ENCODE data around the gene DARS2. TPM values are rescaled to one million over a fixed set of nuclear protein-coding genes. Genes with fewer than 3 reads are reported as not detected.

Gene DARS2
- total RNA-seq, 1 experiment from 2014 or later = 18.3 TPM

- intact Hi-C loops (cut with micrococcal nuclease; ENCODE audit: unreplicated experiment) = no loop called here
- ChIA-PET CTCF (no interaction called here), POLR2A (ENCODE audit: unreplicated experiment) (no interaction called here)
- BruUV-seq (replicated peaks) = no TSS peak
- peaks cover 19% of the 10 kb centered on the region for H3K4me1 ChIP-seq (replicated peaks; ENCODE audit: insufficient read depth)
- no peaks in the 10 kb centered on the region for H3K9me3 ChIP-seq (ENCODE audit: insufficient read depth, low read depth)
- no peaks in the 10 kb centered on the region for H3K9me2 ChIP-seq (ENCODE audit: insufficient read depth)
- TF ChIP-seq CTCF (conservative IDR thresholded peaks at IDR 0.05) (no peak), EZH2 (IDR thresholded peaks at IDR 0.05; ENCODE audit: low read depth) (no peak)
- H4K20me1 ChIP-seq (ENCODE audit: insufficient read depth) = peaks cover 16% of the 10 kb centered on the region
- H3K4me2 ChIP-seq = no peak overlapping the region
- H2AFZ ChIP-seq = no peak overlapping the region
- H3F3A ChIP-seq (ENCODE audit: insufficient read depth, low read depth) = peaks cover 26% of the 10 kb centered on the region
- H3K36me3 ChIP-seq (ENCODE audit: low read depth) = peaks cover 22% of the 10 kb centered on the region
- no peaks in the 10 kb centered on the region for H3K27me3 ChIP-seq (ENCODE audit: insufficient read depth, low read depth)
- DNase-seq = no peak
- H3K27ac ChIP-seq = no peak overlapping the region
- H3K79me2 ChIP-seq (ENCODE audit: low read depth) = peaks cover 23% of the 10 kb centered on the region
- H3K4me3 ChIP-seq = no peak overlapping the region
Observed at GRCh38 chr1:173870252-173871075, 46.0 kb downstream of the DARS2 start.

GRCh38 chr1:173871091-173871490 lies 46.6 kb downstream of the DARS2 start:
- POLR2A ChIA-PET (ENCODE audit: unreplicated experiment) = no interaction called here
- Histone ChIP-seq H3K27me3 (ENCODE audit: insufficient read depth, low read depth) (no peaks in the 10 kb centered on the region), H4K20me1 (ENCODE audit: insufficient read depth) (peaks cover 10% of the 10 kb centered on the region), H3K27ac (no peak overlapping the region), H3K36me3 (ENCODE audit: low read depth) (peaks cover 15% of the 10 kb centered on the region), H3K79me2 (ENCODE audit: low read depth) (peaks cover 17% of the 10 kb centered on the region), H3F3A (ENCODE audit: insufficient read depth, low read depth) (peaks cover 20% of the 10 kb centered on the region), H3K9me3 (ENCODE audit: insufficient read depth, low read depth) (no peaks in the 10 kb centered on the region), H3K4me1 (replicated peaks; ENCODE audit: insufficient read depth) (peaks cover 13% of the 10 kb centered on the region), H3K4me3 (no peak overlapping the region), H3K4me2 (no peak overlapping the region), H2AFZ (no peak overlapping the region), H3K9me2 (ENCODE audit: insufficient read depth) (no peaks in the 10 kb centered on the region)
- CTCF ChIA-PET = no interaction called here
- TF ChIP-seq CTCF (conservative IDR thresholded peaks at IDR 0.05) (no peak), EZH2 (IDR thresholded peaks at IDR 0.05; ENCODE audit: low read depth) (no peak)
- BruUV-seq (replicated peaks) = no TSS peak
- intact Hi-C loops (cut with micrococcal nuclease; ENCODE audit: unreplicated experiment) = no loop called here
- DNase-seq = no peak

- no peaks in the 10 kb centered on the region for H3K9me3 ChIP-seq (ENCODE audit: insufficient read depth, low read depth)
- peaks cover 11% of the 10 kb centered on the region for H3K36me3 ChIP-seq (ENCODE audit: low read depth)
- BruUV-seq (replicated peaks) = no TSS peak
- H3K79me2 ChIP-seq (ENCODE audit: low read depth) = peaks cover 13% of the 10 kb centered on the region
- H3F3A ChIP-seq (ENCODE audit: insufficient read depth, low read depth) = peaks cover 16% of the 10 kb centered on the region
- H3K4me3 ChIP-seq = no peak overlapping the region
- no peaks in the 10 kb centered on the region for H3K27me3 ChIP-seq (ENCODE audit: insufficient read depth, low read depth)
- ChIA-PET CTCF (no interaction called here), POLR2A (ENCODE audit: unreplicated experiment) (no interaction called here)
- TF ChIP-seq CTCF (conservative IDR thresholded peaks at IDR 0.05) (no peak), EZH2 (IDR thresholded peaks at IDR 0.05; ENCODE audit: low read depth) (no peak)
- H3K4me1 ChIP-seq (replicated peaks; ENCODE audit: insufficient read depth) = peaks cover 11% of the 10 kb centered on the region
- no peak overlapping the region for H3K27ac ChIP-seq
- H4K20me1 ChIP-seq (ENCODE audit: insufficient read depth) = peaks cover 6% of the 10 kb centered on the region
- H2AFZ ChIP-seq = no peak overlapping the region
- no peaks in the 10 kb centered on the region for H3K9me2 ChIP-seq (ENCODE audit: insufficient read depth)
- no peak for DNase-seq
- H3K4me2 ChIP-seq = no peak overlapping the region
- intact Hi-C loops (cut with micrococcal nuclease; ENCODE audit: unreplicated experiment) = no loop called here
Observed at GRCh38 chr1:173871500-173871899, 47.0 kb downstream of the DARS2 start.
